GM19043 (cell line): ENCODE measurements around the gene TMEM179.

Experiments used
- ATAC-seq: cut with Tn5 transposase; IDR thresholded peaks from one replicate; pipeline ENCODE4 v1.9.1; 2021; ENCODE audit warnings: low read depth; ENCODE audit not compliant: unreplicated experiment

The TMEM179 gene

DNA sequence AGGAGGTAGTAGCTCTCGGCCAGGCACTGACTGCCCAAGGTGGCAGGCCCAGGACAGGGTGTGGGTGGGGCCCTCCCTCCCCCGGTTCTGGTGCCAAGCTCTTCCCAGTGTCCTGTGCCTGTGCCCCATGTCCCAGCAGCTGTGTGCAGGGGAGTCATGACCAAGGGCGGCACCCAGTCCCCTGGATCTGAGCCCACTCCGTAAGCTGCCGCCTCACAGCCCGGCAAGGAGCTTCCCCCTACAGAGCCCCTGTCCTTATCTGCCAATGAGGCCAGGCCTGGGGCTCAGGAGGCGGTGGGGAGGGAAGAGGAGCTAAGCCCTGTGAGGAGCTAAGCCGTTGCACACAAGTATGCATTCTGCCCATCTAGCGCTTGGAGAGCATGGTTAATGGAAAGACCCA, 30.6 kb downstream of the TMEM179 start:
- ATAC-seq, result no peak

DNA sequence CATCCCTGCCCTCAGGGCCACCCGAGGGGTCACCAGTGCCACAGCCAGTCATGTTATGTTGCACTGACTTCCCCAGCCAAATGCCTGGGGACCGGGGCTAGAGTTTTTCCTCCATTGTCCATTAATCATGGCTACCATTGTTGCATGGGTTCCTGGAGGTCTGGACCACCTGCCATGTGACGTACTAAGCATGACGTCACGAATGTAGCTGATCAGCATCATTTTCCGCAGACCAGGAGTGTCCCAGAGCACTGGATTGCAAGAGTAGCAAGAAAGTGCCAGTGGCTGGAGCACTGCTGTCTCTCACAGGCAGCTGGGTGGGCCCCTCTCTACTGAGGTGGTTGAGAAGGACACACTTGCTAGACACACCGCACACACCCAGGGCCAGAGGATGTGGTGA, 31.9 kb downstream of the TMEM179 start:
- no peak for ATAC-seq

- ATAC-seq, result no peak
These were observed 32.4 kb downstream of the TMEM179 start for GRCh38 chr14:104572024-104572626.

GRCh38 chr14:104571246-104571645, 33.3 kb downstream of the TMEM179 start:
- no peak for ATAC-seq

DNA sequence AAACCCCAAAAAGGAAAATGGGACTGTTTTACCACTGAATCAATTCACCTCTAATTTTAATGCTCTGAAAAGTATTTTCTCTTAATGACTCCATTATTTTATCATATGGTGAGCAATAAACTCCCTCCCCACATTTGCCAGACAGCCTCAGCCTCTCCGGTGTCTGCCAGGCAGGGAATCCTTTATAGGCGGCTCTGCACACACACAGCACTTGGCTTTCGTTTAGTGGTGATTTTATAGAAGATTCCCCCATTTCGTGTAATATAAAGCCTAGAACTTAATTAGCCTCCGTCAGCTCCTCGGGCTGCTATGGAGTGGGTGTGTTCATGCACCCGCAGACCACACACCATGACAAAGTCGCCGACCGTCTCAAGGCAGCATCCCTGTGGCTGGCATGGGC, 35.1 kb downstream of the TMEM179 start:
- ATAC-seq, result no peak

DNA sequence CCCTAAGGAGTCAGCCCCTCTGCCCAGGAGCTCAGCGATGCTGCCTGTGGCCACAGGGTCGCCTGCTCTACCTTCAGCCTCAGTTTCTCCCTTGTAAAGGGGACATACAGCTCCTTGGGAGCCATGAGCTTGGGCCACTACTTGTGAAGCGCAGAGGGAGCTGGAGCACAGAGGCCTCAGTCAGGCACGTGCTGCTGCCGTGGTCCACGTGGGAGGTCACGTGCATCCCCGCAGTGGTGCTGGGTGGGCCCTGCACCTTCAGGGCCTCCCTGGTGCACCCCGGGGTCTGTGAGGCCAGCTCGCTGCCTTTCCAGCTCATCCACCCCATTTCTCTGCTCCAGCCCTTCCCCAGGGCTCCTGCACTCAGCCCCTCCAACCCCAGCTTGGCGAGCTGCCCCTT, 36.0 kb downstream of the TMEM179 start:
- ATAC-seq, result no peak

GRCh38 chr14:104567957-104568225, 36.7 kb downstream of the TMEM179 start:
- ATAC-seq, result no peak

- no peak for ATAC-seq
These were observed 37.2 kb downstream of the TMEM179 start for GRCh38 chr14:104567141-104567956.

DNA sequence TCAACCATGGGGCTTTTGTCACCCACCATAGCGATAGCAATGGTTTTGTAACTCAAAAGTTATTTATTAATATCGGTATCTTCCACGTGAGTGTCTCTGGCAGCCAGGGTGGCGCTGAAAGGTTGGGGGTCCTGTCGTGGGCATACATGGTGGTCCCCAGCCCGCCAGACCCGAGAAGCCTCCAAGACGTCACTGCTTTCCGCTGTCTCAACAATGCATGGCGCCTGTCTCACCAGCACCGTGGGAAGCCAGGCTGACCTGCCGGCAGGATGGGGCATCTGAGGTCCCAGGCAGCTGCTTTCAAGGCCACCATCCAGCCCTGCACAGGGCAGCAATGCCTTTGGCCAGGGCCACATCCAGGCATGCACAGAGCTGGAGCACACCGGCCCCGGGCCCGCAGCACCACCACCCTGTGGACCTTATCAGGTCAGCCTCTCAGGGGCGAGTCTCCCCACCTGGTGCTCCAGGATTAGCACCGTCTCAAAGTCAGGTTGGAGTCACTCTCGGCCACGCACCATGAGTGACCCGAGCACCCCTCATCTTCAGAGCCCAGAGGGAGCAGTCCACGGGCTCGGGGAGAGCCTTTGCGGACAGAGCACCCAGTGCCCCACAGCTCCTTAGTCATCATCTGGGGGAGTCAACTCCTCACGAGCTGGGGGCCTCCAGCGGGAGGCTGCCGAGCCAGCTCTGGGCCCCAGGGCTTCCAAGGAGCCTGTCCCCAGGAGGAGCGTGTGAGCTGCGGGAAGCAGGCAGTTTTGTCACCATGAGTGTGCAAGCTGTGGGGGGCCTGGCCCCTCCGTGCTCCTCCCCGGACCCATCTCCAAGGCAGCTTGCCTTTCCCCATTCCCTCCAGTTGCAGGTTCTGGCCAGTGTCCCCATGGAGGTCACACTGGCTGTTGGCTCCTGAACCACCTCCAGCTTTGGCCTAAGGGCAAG, 39.6 kb downstream of the TMEM179 start:
- ATAC-seq, result no peak

- no peak for ATAC-seq
These were observed 40.6 kb downstream of the TMEM179 start for GRCh38 chr14:104563742-104564615.

DNA sequence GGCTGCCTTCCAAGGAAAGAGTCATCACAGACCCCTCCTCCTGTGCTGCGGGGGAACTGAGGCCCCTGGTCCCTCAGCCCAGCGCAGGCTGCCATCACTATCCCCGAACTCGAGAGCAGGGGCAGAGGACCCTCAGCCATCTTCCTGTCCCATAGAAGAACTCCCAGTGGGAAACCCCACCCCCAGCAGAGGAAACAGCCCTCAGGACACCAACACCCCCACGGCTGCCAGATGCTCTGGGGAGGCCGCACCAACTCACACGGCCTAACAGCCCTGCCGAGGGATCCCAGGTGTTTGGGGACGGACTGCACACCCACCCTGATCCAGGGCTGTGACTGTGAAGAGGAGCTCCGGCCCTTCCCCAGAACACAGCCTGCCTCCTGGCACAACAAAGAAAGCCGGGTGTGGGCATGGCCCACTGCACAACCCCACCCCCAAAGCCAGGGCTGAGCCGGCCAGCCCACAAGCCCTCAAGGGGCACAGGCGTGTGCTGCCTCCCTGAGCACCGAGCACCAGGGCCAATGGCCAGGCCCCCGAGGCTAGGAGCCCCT, 41.3 kb downstream of the TMEM179 start:
- no peak for ATAC-seq

GRCh38 chr14:104562606-104563005, 42.0 kb downstream of the TMEM179 start:
- no peak for ATAC-seq

- no peak for ATAC-seq
These were observed 42.7 kb downstream of the TMEM179 start for GRCh38 chr14:104561632-104562495.

GRCh38 chr14:104561124-104561557, 43.4 kb downstream of the TMEM179 start:
- no peak for ATAC-seq

DNA sequence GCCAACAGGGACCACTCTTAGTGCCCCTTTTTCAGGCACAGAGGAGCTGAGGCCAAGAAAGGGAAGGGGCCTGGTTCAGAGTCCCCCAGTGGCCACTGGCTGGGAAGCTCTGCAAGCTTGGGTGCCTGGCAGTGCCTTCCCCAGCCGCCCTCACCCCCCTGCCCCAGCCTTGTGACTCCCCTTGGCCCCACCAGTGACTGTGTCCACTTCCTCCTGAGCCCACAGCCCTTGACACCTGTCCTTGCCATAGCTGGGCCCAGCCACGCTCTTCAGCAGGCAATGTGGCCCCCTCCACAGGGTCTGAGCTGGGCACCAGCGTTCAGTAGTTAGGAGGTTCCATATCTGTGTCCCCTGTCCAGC, 44.0 kb downstream of the TMEM179 start:
- ATAC-seq, result no peak

DNA sequence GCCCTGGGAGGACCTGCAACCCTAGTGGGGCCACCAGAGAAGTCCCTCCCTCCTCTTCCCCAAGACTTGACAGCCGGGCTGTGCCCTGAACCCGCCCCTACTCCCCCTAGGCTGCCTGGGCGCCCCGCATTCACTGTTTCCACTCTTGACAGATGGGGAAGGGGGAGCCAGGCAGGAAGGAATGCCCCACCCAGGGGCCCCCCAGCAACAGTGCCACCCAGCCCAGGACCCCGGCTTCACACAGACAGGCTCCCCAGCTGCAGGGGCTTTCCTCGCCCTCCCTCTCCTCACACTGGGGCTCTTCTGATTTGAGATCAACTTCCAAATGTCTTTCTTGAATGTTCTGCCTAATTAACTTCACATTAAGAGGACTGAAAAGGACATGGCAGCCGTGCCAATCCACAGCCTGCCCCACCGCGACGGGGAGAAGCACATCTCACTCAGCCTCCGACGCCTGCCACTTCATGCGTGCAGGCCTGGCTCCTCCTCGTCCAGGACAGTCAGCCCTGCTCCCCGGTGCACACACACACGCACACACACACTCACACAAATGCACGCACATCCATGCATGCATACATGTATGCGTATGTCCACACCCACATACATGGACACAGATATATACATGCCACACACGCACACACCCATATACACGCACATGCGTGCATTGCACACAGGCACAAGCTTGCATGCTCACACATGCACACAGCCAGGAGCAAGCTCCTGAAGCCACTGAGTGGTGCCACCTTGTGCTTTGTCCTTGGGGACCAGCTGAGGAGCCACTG, 44.6 kb downstream of the TMEM179 start:
- ATAC-seq, result no peak

- ATAC-seq, result no peak
These were observed 45.4 kb downstream of the TMEM179 start for GRCh38 chr14:104559028-104559803.
